Skeletal muscle satellite cell (primary cell): ENCODE measurements around the gene HOXA4.
A peak's percentile ranks its signal among the peaks of the same experiment; 100 is the strongest.

Experiments
- H3K27me3 ChIP-seq: 2 replicates; pipeline ENCODE4 v1.7.0; 2013; ENCODE audit warnings: low read length; ENCODE audit not compliant: control insufficient read depth, insufficient read depth
- H3K36me3 ChIP-seq: 2 replicates; pipeline ENCODE4 v1.7.0; 2013; ENCODE audit warnings: mild to moderate bottlenecking, control low read depth, low read length; ENCODE audit not compliant: insufficient read depth
- H3K4me1 ChIP-seq: 2 replicates; pipeline ENCODE4 v1.7.0; 2013; ENCODE audit warnings: low read length; ENCODE audit not compliant: control insufficient read depth, insufficient read depth
- H3K4me2 ChIP-seq: 2 replicates; pipeline ENCODE4 v1.7.0; 2013; ENCODE audit warnings: mild to moderate bottlenecking, low read length
- H3K4me3 ChIP-seq: 2 replicates; pipeline ENCODE4 v1.7.0; 2013; ENCODE audit warnings: low read length
- H3K9ac ChIP-seq: 2 replicates; pipeline ENCODE4 v1.7.0; 2013; ENCODE audit warnings: mild to moderate bottlenecking, low read depth, low read length, moderate library complexity
- H3K9me3 ChIP-seq: replicated peaks from 2 replicates; pipeline ENCODE4 v1.7.0; 2013; ENCODE audit warnings: mild to moderate bottlenecking, control low read depth, low read length

Gene HOXA4

DNA sequence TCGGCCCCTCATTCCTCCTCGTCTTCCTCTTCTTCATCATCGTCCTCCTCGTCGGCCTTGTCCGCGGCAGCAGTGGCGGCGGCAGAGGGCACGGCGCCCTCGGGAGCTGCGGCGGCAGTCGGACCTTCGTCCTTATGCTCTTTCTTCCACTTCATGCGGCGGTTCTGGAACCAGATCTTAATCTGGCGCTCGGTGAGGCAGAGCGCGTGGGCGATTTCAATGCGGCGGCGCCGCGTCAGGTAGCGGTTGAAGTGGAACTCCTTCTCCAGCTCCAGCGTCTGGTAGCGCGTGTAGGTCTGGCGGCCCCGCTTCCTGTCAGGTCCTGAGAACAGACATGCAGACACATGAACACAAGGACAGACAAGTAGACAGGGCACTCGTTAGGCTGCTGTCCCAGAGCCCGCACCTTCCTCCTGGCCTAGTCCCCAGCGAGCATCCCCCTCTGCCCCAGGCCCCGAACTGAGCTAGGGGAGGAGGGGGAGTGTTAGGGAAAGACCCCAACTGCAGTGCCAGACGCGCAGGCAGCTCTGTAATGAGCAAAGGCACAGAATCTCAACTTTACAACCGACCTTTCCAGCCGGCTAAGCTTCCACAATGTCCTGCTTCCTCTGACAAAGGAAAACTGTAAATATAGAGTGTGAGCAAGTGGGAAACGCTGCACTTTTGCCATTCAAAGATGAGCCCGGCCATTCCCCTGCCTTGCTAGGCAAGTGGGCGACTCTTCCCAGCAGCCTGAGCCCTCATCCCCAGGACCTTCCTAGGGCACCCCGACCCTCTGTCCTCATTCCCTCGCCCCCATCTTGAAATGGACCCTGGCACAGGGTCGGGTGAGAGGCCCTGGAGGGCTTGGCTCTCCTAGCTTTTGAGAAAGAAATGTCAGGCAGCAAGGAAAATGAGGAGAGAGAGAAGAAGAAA is 24.6 kb upstream of the HOXA4 start:
- peaks cover 36% of the 10 kb centered on the region for H3K4me1 ChIP-seq
- H3K36me3 ChIP-seq = no peaks in the 10 kb centered on the region
- H3K9ac ChIP-seq = peak overlapping the region; percentile 80
- peak overlapping the region; percentile 87 for H3K4me2 ChIP-seq
- peak overlapping the region; percentile 86 for H3K4me3 ChIP-seq
- H3K9me3 ChIP-seq = no peaks in the 10 kb centered on the region
- no peaks in the 10 kb centered on the region for H3K27me3 ChIP-seq

DNA sequence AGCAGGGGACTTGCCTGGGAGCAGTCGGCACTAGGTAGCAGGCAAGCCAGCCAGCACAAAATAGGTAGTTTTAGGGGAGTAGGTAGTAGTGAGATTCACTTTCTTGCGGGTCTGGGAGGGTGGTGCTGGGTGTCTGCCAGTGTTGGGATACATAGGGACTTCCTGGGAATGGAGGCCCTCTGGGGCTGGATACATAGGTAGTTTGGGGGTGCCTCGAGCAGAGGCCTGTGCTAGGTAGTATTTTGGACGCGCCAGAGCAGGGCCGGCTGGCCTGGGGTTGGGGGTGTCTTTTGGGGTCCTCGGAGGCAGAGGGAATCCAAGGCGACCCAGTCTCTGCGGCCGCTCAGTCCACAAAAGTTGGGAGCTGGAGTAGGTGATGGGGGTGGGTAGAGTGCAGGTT is 23.8 kb upstream of the HOXA4 start:
- Histone ChIP-seq H3K36me3 (no peaks in the 10 kb centered on the region), H3K27me3 (no peaks in the 10 kb centered on the region), H3K4me3 (no peak overlapping the region), H3K4me2 (peak overlapping the region; percentile 87), H3K4me1 (peaks cover 40% of the 10 kb centered on the region), H3K9me3 (no peaks in the 10 kb centered on the region), H3K9ac (no peak overlapping the region)

DNA sequence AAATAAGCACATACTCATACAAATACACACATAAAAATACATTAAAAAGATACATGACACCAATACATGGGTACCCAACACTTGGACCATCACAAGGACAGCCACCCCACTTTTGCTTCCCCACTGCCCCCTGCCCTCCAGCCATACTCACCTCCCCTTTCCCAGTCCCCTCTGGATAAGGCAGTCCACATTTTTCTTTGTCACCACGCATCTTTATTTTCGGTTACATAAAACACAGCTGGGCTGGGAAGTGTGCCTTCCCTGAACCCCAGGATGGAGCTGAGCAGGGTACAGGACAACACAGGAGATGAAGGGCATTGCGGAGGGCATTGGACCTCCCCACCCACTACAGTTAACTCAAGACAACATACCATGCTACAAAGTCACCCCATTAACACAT is 23.0 kb upstream of the HOXA4 start:
- no peak overlapping the region for H3K4me3 ChIP-seq

DNA sequence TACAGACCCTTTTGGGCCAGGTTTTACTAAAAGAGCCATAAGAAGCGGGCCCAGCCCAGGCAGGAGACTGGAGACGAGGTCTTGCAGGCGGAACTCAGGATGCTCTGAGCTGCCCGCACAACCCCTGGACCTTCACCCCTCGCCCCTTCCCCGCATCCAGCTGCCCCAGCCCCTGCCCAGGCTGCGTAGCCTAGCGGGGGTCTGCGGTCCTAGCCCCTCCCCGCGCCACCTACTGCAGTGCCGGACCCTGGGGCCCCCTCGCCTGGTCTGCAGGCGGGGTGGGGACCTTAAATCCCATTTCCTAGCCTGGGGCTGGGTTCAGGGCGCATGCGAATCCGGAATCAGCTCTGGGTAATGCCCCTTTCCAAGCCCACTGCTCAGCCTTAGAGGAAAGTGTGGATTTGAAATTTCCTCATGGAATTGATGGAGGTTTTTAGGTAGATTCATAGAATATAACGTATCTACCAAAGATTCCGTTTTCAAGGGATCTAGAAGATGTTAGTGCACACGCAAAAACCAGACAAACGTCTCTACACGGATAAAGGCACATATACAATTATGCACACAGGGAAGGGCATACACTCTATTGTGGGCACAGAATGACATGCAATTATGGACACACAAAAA is 22.4 kb upstream of the HOXA4 start:
- Histone ChIP-seq H3K27me3 (no peaks in the 10 kb centered on the region), H3K4me2 (peak overlapping the region; percentile 98), H3K4me1 (peaks cover 55% of the 10 kb centered on the region), H3K9me3 (no peaks in the 10 kb centered on the region), H3K4me3 (peak overlapping the region; percentile 83), H3K9ac (peak overlapping the region; percentile 89), H3K36me3 (no peaks in the 10 kb centered on the region)

More for the DNA sequence above, 23.0 kb upstream of the HOXA4 start:
- peak overlapping the region; percentile 98 for H3K4me2 ChIP-seq
- peaks cover 49% of the 10 kb centered on the region for H3K4me1 ChIP-seq
- H3K36me3 ChIP-seq = no peaks in the 10 kb centered on the region
- H3K9ac ChIP-seq = no peak overlapping the region
- no peaks in the 10 kb centered on the region for H3K9me3 ChIP-seq
- H3K27me3 ChIP-seq = no peaks in the 10 kb centered on the region

- H3K9me3 ChIP-seq = no peaks in the 10 kb centered on the region
- peak within 1 kb of the TSS; percentile 83 for H3K4me3 ChIP-seq
Observed at GRCh38 chr7:27151931-27152815, 21.6 kb upstream of the HOXA4 start, which contains the start of gene HOXA3. HOXA3 (minus strand) TSS chr7:27152583; CDS start chr7:27110640, 41,943 bp downstream.

DNA sequence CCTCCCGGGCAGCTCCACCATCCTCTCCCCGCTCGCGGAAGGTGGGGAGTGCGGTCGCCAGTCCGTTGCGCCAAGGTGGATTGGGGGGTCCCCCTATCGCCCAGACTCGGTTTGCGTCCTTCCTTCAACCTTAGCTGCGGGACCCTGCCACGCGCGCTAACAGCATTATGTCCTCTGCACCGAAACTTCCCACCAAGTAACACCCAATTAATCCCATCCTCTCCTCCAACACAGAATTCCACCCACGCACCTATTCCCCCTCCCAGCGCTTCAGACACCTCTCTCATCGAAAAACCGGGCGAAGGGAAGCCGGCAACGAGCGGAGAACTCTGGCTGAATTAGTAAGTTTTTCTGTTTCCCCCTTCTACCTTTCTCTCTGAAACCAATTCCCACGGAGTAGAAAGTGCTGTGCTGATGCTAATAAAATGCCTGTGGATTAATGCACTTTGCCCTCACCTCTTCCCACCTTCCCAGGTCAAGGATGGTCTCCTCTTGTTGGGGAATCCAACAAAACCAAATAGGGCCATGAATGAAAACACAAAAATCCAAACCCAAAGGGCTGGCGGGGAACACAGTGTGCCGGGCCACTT is 20.9 kb upstream of the HOXA4 start:
- H3K4me3 ChIP-seq = peak overlapping the region; percentile 83
- peak overlapping the region; percentile 98 for H3K4me2 ChIP-seq
- H3K27me3 ChIP-seq = no peaks in the 10 kb centered on the region
- H3K9me3 ChIP-seq = no peaks in the 10 kb centered on the region
- H3K4me1 ChIP-seq = peaks cover 60% of the 10 kb centered on the region
- peaks cover 4% of the 10 kb centered on the region for H3K36me3 ChIP-seq
- peak overlapping the region; percentile 89 for H3K9ac ChIP-seq

More at GRCh38 chr7:27151931-27152815, 21.6 kb upstream of the HOXA4 start, which contains the start of gene HOXA3:
- H3K9ac ChIP-seq = peak within 1 kb of the TSS; percentile 89
- peaks cover 60% of the 10 kb centered on the region for H3K4me1 ChIP-seq
- H3K27me3 ChIP-seq = no peaks in the 10 kb centered on the region
- H3K4me2 ChIP-seq = peak within 1 kb of the TSS; percentile 98
- no peaks in the 10 kb centered on the region for H3K36me3 ChIP-seq

GRCh38 chr7:27150568-27151340 is 20.2 kb upstream of the HOXA4 start:
- H3K4me1 ChIP-seq = peaks cover 60% of the 10 kb centered on the region

DNA sequence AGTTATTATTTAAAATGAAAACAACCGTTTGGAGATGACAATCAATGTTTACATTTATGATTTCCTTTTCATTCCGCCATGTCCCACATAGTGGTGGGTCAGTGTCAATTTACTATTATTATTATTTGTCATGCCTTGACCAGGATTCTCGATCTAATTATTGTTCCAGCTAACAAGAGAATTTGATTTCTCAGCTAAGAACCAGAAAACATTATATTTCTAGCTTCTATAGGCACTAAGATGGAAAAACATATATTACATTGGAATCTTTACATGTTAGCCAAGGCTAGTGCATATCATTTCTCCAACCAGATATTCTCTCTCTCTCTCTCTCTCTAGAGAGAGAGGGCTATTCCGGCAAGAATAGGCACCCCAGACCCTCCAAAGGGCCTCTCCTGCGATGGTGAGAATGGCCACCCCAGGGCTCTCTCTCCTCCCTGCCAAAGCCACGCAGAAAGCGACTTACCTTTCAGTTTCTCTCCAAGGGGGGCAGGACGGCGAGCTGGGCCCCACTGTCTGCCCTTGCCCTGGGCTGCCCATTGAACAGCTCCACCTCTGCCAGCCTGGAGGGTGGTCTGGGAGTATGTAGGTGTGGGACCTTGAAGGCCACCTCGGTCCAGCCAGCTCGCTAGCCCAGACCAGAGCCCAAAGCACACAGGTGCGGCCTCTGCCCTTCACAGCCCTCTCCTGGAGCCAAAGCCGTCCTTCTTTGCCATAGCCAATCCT is 19.4 kb upstream of the HOXA4 start:
- H3K36me3 ChIP-seq = peaks cover 18% of the 10 kb centered on the region
- H3K27me3 ChIP-seq = no peaks in the 10 kb centered on the region
- H3K9me3 ChIP-seq = no peaks in the 10 kb centered on the region
- peak overlapping the region; percentile 83 for H3K4me3 ChIP-seq
- peak overlapping the region; percentile 98 for H3K4me2 ChIP-seq
- H3K4me1 ChIP-seq = peaks cover 54% of the 10 kb centered on the region
- H3K9ac ChIP-seq = peak overlapping the region; percentile 89

More at GRCh38 chr7:27150568-27151340, 20.2 kb upstream of the HOXA4 start:
- Histone ChIP-seq H3K36me3 (peaks cover 11% of the 10 kb centered on the region), H3K27me3 (no peaks in the 10 kb centered on the region), H3K4me3 (peak overlapping the region; percentile 83), H3K9ac (peak overlapping the region; percentile 89), H3K4me2 (peak overlapping the region; percentile 98), H3K9me3 (no peaks in the 10 kb centered on the region)

GRCh38 chr7:27148756-27149641 is 18.4 kb upstream of the HOXA4 start:
- Histone ChIP-seq H3K4me3 (peak overlapping the region; percentile 72), H3K9ac (peak overlapping the region; percentile 89), H3K9me3 (no peaks in the 10 kb centered on the region), H3K36me3 (peaks cover 28% of the 10 kb centered on the region), H3K4me2 (peak overlapping the region; percentile 98), H3K4me1 (peaks cover 52% of the 10 kb centered on the region), H3K27me3 (no peaks in the 10 kb centered on the region)
